ENCODE results near the gene ADARB2.

Gene ADARB2

GRCh38 chr10:1684991-1685390 lies 52.3 kb downstream of the ADARB2 start:
- DNase-seq, result no peak

GRCh38 chr10:1683649-1684048 lies 53.7 kb downstream of the ADARB2 start:
- no peak for DNase-seq

- DNase-seq, result no peak
These were observed 57.3 kb downstream of the ADARB2 start for GRCh38 chr10:1679821-1680650.

GRCh38 chr10:1678084-1678483 lies 59.2 kb downstream of the ADARB2 start:
- DNase-seq, result no peak

GRCh38 chr10:1677307-1677939 lies 59.9 kb downstream of the ADARB2 start:
- DNase-seq, result no peak

GRCh38 chr10:1674501-1674900 lies 62.8 kb downstream of the ADARB2 start:
- no peak for DNase-seq

GRCh38 chr10:1673568-1674345 lies 63.6 kb downstream of the ADARB2 start:
- no peak for DNase-seq

GRCh38 chr10:1672001-1672781 lies 65.1 kb downstream of the ADARB2 start:
- DNase-seq, result no peak

GRCh38 chr10:1671366-1672000 lies 65.8 kb downstream of the ADARB2 start:
- DNase-seq, result no peak

- no peak for DNase-seq
These were observed 66.6 kb downstream of the ADARB2 start for GRCh38 chr10:1670541-1671365.

GRCh38 chr10:1669433-1669832 lies 67.9 kb downstream of the ADARB2 start:
- DNase-seq, result no peak

- no peak for DNase-seq
These were observed 68.9 kb downstream of the ADARB2 start for GRCh38 chr10:1668399-1668798.

- DNase-seq, result no peak
These were observed 69.9 kb downstream of the ADARB2 start for GRCh38 chr10:1667392-1667791.

GRCh38 chr10:1666147-1666546 lies 71.2 kb downstream of the ADARB2 start:
- DNase-seq, result no peak

- no peak for DNase-seq
These were observed 71.6 kb downstream of the ADARB2 start for GRCh38 chr10:1665681-1666080.

- no peak for DNase-seq
These were observed 72.2 kb downstream of the ADARB2 start for GRCh38 chr10:1665021-1665661.

GRCh38 chr10:1664333-1664964 lies 72.9 kb downstream of the ADARB2 start:
- no peak for DNase-seq

- DNase-seq, result no peak
These were observed 74.1 kb downstream of the ADARB2 start for GRCh38 chr10:1663226-1663625.

- DNase-seq, result no peak
These were observed 74.8 kb downstream of the ADARB2 start for GRCh38 chr10:1662438-1663025.

- no peak for DNase-seq
These were observed 75.4 kb downstream of the ADARB2 start for GRCh38 chr10:1661859-1662437.
